ENCODE data around the gene KRT7.
"Not testable (repeated sequence)": the region's sequence is repeated elsewhere in the genome, so short reads cannot be mapped to it uniquely, and the experiment has no call there.

The KRT7 gene

GRCh38 chr12:52277486-52278245, 44.6 kb downstream of the KRT7 start:
- DNase-seq (ENCODE audit: low read depth in 4 of 4, low spot score in 1 of 4): no peak

GRCh38 chr12:52278575-52279421, 45.8 kb downstream of the KRT7 start:
- peak; percentile 36 to 58 (median 56) for DNase-seq (ENCODE audit: low read depth in 4 of 4, low spot score in 1 of 4)

- no peak for DNase-seq (ENCODE audit: low read depth in 4 of 4, low spot score in 1 of 4)
Measured at GRCh38 chr12:52279422-52280318, 46.6 kb downstream of the KRT7 start.

- no peak for DNase-seq (ENCODE audit: low read depth in 4 of 4, low spot score in 1 of 4)
Measured at GRCh38 chr12:52280319-52280795, 47.3 kb downstream of the KRT7 start.

GRCh38 chr12:52280796-52281560, 47.9 kb downstream of the KRT7 start:
- no peak for DNase-seq (ENCODE audit: low read depth in 4 of 4, low spot score in 1 of 4)

GRCh38 chr12:52284562-52285171, 51.6 kb downstream of the KRT7 start:
- no peak for DNase-seq (ENCODE audit: low read depth in 4 of 4, low spot score in 1 of 4)

GRCh38 chr12:52285172-52285745, 52.2 kb downstream of the KRT7 start:
- no peak for DNase-seq (ENCODE audit: low read depth in 4 of 4, low spot score in 1 of 4)

- DNase-seq (ENCODE audit: low read depth in 4 of 4, low spot score in 1 of 4): no peak
Measured at GRCh38 chr12:52285851-52286530, 52.9 kb downstream of the KRT7 start.

GRCh38 chr12:52286857-52287785, 54.1 kb downstream of the KRT7 start:
- DNase-seq (ENCODE audit: low read depth in 4 of 4, low spot score in 1 of 4): not testable (repeated sequence)

GRCh38 chr12:52287816-52288805, 55.1 kb downstream of the KRT7 start:
- not testable (repeated sequence) for DNase-seq (ENCODE audit: low read depth in 4 of 4, low spot score in 1 of 4)

GRCh38 chr12:52290483-52291134, 57.6 kb downstream of the KRT7 start:
- not testable (repeated sequence) for DNase-seq (ENCODE audit: low read depth in 4 of 4, low spot score in 1 of 4)

GRCh38 chr12:52291267-52291935, 58.4 kb downstream of the KRT7 start, which contains the start of gene KRT81:
TSS of gene KRT81 (minus strand) at chr12:52291534. CDS start at chr12:52291465, 69 bp downstream.
- DNase-seq (ENCODE audit: low read depth in 4 of 4, low spot score in 1 of 4): no peak

- no peak for DNase-seq (ENCODE audit: low read depth in 4 of 4, low spot score in 1 of 4)
Measured at GRCh38 chr12:52293926-52294325, 60.9 kb downstream of the KRT7 start.

- no peak for DNase-seq (ENCODE audit: low read depth in 4 of 4, low spot score in 1 of 4)
Measured at GRCh38 chr12:52294803-52295202, 61.8 kb downstream of the KRT7 start.

- no peak for DNase-seq (ENCODE audit: low read depth in 4 of 4, low spot score in 1 of 4)
Measured at GRCh38 chr12:52295663-52296062, 62.6 kb downstream of the KRT7 start.

Measured in stimulated activated CD4-positive, alpha-beta T cell treated with anti-CD3 and anti-CD28 coated beads, Interleukin-1b, Interleukin-23, amount 100 ng/mL, for 24 hours (primary cell).